DMS114 treated with DMSO at 0.1 percent for 48 hours (cell line): ENCODE data around the gene RELL2.

ENCODE experiments used
- DNase-seq: peaks from one replicate; lab custom pipeline; 2025; ENCODE audit not compliant: unreplicated experiment; lab: John Stamatoyannopoulos, UW

RELL2 gene

GRCh38 chr5:141649056-141649688, 12.4 kb downstream of the RELL2 start:
- DNase-seq = no peak

- no peak for DNase-seq
Measured at GRCh38 chr5:141649972-141650371, 13.2 kb downstream of the RELL2 start.

- peak; percentile 69 for DNase-seq
Measured at GRCh38 chr5:141650851-141651727, 14.3 kb downstream of the RELL2 start, which contains the start of gene FCHSD1. Gene FCHSD1, minus strand, starts transcription at chr5:141651418. Its CDS starts 50 bp downstream, at chr5:141651368.

- DNase-seq = no peak
Measured at GRCh38 chr5:141651728-141652105, 14.9 kb downstream of the RELL2 start.

GRCh38 chr5:141654298-141654697, 17.5 kb downstream of the RELL2 start:
- no peak for DNase-seq

GRCh38 chr5:141655020-141655419, 18.2 kb downstream of the RELL2 start:
- no peak for DNase-seq

GRCh38 chr5:141656396-141656795, 19.6 kb downstream of the RELL2 start:
- DNase-seq = no peak

GRCh38 chr5:141657404-141657803, 20.6 kb downstream of the RELL2 start:
- no peak for DNase-seq

GRCh38 chr5:141657937-141658545, 21.2 kb downstream of the RELL2 start:
- no peak for DNase-seq

- DNase-seq = no peak
Measured at GRCh38 chr5:141662028-141662427, 25.2 kb downstream of the RELL2 start.

GRCh38 chr5:141663506-141663905, 26.7 kb downstream of the RELL2 start:
- no peak for DNase-seq

GRCh38 chr5:141664733-141665461, 28.1 kb downstream of the RELL2 start:
- peak; percentile 58 for DNase-seq

- no peak for DNase-seq
Measured at GRCh38 chr5:141665995-141666940, 29.5 kb downstream of the RELL2 start.

- DNase-seq = no peak
Measured at GRCh38 chr5:141668601-141669265, 31.9 kb downstream of the RELL2 start.

GRCh38 chr5:141669520-141669919, 32.7 kb downstream of the RELL2 start:
- no peak for DNase-seq

- no peak for DNase-seq
Measured at GRCh38 chr5:141672071-141672840, 35.5 kb downstream of the RELL2 start.

GRCh38 chr5:141672841-141673813, 36.3 kb downstream of the RELL2 start:
- DNase-seq = no peak

- no peak for DNase-seq
Measured at GRCh38 chr5:141674747-141675146, 38.0 kb downstream of the RELL2 start.
